Measurements from ENCODE around the gene PRKCSH.
A peak's percentile ranks its signal among the peaks of the same experiment; 100 is the strongest.

The PRKCSH gene

DNA sequence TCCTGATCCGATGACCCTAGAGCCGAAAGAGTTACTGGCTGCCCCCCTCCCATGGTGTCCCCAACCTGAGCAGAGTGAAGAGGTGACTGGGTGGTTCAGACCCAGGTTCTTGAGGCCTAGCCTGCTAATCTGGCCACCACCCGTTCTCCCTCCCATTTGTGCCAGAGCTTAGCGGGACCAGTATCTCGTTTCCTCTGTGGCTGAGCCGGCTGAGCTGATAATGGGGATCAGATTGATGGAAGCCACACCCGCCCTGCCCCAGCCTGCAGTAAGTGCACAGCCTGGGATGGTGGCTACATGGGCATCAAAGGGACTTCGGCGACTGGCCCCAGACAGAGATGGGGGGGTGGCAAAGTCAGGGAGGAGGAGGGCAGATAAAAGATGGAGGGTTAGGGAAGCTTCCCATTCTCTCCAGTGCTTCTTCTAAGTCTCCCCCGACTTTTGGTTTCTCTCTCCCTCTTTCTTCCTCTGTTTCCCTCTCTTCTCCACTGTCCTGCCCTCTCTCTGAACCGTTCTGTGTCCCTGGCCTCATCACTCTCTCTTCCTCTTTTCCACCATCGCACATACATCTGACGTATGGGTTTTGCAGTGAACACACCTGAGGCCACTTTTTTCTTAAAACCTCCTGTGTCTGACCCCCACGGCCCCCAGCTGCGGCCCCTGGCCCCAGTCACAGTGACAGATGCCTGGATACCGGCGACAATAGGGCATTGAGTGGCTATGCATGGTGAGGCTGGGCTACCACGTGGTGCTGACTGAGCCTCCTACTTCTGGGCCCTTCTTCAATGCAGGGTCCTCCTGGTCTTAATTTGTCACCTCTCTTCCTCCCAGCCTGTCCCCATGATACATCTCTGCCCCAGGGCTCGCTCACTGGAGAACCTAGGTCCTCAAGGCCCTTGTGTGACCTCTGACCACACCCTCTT is 43.0 kb downstream of the PRKCSH start:
- DNase-seq (ENCODE audit: low read depth) = no peak

DNA sequence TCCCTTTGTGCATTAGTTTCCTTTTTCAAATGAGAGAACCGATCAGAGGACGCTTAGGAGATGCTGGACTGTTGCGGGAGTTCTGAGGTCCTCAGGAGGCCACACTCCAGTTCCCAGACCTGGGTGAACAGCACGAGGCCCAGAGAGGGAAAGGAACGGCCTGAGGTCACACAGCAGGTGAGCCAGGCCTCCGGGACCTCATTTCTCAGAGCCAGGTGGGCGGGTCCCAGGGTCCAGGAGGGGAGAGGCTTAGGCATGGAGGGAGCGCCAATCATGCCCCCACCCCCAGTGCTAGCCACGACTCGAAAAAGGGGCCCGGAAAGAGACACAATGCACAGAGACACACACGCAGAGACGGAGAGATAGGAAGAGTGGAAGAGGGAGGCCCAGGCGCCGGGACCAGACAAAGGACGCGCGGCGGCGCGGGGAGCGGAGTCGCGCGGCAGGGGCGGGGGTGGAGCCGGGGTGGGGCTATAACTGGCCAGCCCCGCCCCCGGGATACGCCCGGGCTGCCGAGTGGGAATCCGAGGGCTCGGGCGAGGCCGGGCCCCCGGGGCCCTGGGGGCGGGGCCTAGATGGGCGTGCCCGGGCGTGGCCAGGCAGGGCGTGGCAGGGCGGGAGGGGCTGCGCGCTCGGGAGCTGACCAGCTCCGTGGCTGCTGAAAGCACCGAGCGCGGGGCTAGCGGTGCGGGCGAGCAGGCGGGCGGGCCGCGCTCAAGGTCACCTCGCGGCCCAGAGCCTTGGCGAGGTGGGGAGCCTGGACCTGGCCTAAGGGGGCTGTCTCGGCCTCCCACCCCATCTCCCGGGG is 43.9 kb downstream of the PRKCSH start:
- no peak for DNase-seq (ENCODE audit: low read depth)

DNA sequence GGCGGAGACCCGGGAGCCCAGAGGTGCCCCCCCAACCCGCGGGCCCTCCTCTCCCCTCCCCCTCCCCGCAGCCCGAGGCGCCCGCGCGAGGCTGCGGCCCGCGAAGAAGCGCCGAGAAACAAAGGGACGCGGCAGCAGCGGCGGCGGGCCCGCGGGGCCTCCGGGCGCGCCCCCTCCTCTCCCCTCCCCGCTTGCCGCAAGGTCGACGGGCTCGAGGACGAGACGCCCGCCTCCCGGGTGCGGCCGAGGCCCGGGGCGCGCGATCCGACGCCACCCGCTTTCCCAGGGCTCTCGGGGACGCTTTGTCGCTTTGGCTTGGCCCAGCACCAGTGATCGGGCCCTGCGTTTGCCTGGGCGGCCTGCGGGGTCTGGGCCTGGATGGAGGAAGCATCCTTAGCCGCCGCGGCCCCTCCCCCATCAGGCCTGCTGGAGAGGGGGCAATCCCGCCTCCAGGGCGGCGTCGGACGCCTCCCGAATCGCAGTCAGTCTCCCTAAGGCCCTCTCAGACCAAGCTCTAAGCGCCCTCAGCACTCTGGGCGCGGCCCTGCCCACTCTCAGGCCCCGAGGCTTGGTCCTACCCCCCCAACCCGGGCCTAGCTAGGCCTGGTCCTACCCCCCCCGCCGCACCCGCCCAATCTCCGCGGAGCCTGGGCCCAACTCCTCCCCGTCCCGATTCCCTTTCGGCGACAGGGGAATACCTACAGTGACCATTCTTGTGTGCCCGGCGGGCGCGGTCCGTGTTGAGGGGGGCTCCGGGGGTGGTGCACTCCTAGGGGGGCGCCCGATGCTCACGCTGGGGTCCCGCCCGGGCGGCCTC is 44.7 kb downstream of the PRKCSH start:
- DNase-seq (ENCODE audit: low read depth) = no peak

DNA sequence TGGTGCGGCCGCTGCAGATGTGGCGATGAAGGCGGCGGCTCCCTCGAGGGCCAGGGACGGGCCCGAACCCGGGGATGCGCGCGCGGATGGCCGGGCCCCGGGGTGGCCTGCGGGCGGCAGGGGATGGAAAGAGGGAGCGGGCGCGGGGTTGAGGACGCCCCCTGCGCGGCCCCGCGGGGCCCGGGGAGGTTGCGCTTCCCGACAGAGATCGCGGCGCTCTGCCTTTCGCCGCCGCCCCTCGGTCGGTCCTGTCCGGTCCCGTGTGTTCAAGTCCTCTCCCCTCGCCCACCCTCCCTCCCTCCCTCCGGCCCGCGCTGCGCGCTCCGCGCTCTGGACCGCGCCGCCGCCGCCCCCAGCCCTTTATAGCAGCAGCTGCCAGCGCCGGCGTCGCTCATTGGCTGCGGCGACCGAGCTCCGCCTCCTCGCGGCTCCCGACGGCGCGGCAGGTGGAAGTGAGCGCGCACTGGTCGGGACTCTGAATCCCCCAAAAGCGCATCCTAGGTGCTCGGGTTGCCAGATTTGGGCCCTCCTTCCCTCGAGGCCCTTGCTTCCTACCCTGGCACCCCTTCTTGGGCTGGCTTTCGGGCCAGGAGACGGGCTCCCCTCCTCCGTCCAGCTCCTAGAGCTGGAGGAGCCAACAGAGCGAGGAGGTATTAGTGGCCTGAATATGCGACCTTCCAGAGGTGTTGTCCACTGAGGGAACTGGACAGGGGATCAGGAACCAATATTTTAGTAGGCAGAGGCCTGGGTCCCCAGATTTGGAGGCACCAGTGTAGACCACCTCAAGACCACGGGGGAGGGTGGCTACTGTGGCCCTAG is 45.5 kb downstream of the PRKCSH start, which contains the start of gene ELAVL3:
ELAVL3 (minus strand) TSS at position 332 of the 819 bp plus-strand sequence. CDS start 438 bp downstream, outside the sequence.
- DNase-seq (ENCODE audit: low read depth) = no peak

DNA sequence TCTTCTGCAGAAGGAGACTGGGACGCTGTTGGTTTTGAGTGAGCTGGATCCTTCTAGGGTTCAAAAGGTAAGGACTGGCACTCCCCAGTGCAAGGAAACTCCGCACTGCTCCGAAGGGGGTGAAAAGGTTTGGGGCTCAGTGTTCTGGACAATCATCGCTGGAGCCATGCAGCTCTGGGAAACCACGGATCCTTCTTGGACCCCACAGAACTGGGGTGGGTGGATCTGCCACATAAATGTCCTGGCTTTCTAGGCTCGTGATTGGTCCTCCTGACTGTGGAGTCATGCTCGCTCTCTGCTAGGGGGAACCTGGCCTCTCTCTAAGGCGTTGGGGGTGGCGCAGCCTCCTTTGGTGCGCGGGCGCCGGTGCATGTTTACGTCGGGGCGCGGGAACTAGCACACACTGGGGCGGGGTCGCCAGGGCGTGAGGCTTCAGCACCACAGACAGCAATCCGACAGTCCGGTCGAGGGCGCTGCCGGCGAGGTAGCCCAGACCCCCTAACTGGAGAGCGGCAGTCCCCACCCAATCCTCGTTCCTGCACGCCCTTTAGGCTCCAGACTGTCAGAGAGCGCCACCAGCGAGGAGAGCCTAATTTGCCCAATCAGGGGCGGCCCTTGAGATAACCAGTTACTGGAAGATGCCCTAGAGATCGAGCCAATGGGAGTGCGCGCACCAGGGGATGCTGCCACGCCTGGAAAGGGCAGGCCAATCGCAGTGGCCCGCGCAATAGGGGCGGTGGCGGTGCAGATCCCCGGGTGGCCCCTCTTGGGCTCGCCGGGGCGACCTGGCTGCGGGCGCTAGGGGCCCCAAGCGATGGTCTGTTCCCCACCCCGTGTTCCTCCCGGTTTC is 46.3 kb downstream of the PRKCSH start:
- DNase-seq (ENCODE audit: low read depth) = peak; percentile 11

DNA sequence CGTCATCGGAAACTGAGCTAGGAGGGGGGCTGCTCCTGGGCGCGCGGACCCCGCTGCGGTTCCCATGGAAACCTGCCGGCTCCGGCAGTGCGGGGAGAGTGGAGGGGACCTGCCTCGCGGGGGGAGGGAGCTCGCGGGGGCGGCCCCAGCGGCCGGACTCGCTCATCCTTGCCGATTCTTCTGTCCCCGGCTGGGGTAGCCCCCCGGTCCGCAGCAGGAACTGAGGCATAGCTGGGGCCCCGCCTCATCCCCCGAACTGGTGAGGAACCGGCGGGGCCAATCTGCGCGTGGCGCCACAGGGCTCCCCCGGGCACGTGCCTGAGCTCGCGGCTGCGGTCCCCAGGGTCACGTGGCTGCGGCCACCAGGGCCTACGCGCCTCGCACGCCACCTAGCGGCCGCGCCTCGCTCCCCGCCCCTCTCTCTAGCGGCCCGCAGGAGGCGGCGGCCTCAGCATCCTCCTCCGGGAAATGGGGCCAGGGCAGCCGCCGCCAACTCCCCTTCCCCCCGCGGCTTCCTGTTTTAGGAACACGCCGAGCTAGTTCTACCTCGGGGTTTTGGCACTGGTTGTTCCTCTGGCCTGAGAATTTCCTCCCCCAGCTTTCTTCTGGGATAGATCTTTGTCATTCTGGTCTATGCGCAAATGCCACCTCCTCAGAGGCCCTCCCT is 47.1 kb downstream of the PRKCSH start:
- peak; percentile 68 for DNase-seq (ENCODE audit: low read depth)

DNA sequence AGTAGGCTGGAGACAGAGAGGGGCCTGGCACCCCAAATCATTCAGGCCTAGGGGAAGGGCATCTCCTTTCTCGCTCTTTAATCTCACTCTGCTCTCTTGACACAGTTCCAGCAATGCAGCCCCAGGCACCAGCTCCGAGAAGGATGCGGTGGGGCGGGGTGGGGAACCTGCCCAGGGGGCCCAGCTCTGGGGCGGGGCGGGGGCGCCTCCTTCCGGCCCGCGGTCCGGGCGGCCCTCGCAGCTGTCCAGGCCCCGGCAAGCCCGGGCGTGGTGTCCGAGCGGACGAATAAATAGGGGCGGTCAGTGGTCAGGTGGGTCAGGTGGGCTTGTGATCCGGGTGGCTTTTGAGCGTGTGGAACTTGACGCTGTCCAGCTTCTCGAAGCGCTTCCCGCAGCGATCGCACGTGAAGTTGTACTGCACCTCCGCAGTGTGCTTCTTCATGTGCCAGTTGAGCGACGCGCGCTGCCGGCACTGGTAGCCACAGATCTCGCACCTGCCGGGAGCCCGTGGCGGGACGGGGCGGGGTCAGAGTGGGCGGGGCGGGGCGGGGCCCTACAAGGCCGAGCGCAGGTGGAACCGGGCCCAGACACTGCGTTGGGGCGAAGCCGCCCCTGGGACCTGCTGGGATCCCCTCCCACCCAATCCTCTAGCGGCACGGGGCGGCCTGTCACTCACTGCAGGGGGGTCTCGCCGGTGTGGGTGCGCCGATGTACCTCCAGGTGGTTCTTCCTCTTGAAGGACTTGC is 48.1 kb downstream of the PRKCSH start:
- no peak for DNase-seq (ENCODE audit: low read depth)

DNA sequence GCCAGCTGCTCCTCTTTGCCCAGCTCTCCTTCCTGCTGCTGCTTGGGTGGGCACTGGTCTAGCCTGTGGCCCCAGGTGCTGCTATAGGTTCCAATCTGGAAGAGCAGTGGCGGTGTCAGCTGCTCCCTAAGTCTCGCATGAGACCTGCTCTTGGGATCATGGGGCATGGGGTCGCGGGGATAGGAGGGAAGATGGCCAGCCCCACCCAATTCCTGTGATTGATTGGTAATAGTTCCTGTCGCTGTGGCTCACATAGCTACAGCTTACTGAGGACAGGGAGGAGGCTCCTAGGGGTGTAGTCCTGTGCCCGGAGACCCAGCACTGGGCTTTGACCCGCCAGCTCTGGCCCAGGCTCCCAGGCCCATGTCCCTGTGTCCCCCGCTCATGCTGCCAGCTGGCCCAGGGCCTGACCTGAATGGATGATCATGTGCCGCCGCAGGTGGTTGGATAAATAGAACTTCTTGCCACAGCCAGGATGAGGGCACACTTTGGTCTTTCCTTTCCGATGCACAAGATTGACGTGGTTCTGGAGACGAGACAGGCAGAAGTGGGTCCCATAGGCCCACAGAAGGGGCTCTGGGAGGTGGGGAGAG is 49.9 kb downstream of the PRKCSH start:
- no peak for DNase-seq (ENCODE audit: low read depth)

DNA sequence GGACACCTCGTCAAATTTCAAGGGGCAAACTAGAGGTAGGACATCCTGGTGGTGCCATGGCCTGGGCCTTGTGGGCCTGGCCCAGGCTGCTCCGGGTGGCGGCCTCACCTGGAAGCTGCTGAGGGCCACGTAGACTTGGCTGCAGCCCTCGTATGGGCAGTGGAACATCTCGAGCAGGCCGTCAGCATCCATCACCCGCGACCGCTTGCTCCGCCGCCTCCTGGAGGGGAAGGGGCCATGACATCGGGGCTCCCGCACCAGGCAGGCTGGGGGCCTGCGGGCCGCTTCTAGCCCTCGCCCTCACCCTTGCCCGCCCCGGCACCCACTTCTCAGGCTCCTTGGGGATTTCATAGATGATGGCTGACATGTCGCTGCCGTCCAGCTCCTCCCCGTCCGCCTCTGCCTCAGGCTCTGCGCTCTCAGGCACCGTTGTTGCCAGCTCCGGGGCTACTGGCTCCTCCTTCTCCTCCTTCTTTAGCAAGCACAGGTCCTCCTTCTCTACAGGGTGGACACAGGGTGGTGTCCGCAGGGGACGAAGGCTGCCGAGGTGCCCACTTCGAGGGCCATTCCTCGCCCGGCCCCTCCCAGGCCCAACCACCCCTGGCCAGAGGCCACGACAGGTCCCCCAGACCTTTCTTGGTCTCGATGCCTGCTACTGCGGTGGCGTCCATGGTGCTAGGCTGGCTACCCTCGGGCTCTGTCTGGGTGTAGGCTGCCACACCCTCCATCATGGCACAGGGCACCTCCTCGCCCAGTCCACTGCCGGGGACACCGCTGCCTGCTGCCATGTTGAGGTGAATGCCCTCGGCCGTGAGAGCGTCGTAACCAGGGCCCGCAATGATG is 51.4 kb downstream of the PRKCSH start:
- DNase-seq (ENCODE audit: low read depth) = no peak

DNA sequence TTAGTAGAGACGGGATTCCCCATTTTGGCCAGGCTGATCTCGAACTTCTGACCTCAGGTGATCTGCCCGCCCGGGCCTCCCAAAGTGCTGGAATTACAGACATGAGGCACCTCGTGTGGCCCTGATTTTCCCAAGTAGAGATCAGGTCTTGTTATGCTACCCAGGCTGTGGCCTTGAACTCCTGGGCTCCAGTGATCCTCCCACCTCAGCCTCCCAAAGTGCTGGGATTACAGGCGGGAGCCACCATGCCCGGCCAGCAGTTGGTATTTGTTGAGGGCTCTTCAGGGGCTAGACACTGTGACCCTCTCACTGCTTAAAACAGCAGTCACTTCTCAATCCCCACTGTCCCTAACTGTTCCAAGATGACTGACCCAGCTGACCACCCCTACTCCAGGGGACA is 53.9 kb downstream of the PRKCSH start:
- no peak for DNase-seq (ENCODE audit: low read depth)

DNA sequence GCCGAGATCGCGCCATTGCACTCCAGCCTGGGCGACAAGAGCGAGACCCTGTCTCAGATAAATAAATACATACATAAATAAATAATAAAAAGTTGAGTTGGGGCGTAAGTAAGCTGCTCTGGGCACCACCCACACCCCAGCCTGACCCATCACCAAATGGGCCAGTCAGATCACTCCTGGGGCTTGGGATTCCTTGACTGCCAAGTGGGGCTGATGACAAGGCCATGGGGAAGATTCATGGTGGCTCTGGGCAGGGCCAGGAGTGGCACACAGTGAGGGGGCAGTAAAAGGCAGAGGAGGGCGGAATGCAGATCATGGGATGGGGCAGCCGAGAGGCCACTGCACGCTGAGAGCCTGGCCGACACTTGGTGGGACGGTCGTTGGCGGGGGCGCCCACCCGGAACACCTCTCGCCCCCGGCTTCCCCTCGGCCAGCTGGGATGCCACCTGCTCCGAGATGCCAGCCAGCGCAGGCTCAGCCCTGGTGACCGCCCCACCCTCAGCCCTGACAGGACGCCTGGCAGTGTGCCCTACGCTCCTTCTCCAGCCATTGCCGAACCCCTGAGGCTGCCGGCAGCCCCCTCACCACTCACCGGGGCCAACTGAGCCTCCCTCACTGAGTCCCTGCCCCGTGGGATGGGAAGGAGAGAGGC is 59.3 kb downstream of the PRKCSH start:
- no peak for DNase-seq (ENCODE audit: low read depth)

DNA sequence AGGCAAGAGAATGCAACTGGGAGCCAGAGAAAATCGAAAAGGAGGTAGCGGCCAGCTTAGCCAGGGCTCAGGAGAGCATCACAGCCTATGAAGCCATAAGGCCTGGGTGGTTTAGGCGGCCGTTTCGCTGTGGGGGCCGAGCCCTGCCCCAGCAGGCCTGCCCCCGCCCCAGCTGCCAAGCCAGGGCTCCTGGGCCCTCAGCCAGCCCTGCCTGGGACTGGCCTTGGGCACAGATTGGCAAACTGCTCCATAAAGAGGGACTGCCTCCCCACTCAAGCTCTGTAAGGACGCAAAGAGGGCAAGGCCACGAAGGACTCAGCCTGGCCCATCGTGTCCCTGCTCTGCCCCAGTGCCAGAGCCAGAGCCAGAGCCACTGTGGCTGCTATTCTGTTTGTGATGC is 60.0 kb downstream of the PRKCSH start:
- no peak for DNase-seq (ENCODE audit: low read depth)

DNA sequence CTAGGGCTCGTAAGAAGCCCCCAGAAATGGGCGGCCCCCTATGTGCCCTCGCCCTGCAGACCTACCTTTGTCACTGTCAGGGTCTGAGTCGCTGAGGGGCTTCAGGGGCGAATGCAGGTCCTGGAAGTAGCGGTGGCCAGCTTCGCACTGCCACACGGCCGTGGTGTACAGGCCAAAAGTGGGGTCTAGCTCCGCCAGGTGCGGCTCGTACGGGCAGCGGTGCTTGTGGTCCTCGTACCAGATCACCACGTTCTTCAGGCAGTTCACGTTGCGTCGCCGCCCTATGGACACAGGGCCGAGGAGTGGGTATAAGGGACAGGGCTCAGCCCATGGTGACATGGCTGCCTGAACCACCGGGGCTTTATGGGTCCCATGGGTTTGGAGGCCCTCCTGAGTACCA is 60.5 kb downstream of the PRKCSH start:
- DNase-seq (ENCODE audit: low read depth) = no peak

DNA sequence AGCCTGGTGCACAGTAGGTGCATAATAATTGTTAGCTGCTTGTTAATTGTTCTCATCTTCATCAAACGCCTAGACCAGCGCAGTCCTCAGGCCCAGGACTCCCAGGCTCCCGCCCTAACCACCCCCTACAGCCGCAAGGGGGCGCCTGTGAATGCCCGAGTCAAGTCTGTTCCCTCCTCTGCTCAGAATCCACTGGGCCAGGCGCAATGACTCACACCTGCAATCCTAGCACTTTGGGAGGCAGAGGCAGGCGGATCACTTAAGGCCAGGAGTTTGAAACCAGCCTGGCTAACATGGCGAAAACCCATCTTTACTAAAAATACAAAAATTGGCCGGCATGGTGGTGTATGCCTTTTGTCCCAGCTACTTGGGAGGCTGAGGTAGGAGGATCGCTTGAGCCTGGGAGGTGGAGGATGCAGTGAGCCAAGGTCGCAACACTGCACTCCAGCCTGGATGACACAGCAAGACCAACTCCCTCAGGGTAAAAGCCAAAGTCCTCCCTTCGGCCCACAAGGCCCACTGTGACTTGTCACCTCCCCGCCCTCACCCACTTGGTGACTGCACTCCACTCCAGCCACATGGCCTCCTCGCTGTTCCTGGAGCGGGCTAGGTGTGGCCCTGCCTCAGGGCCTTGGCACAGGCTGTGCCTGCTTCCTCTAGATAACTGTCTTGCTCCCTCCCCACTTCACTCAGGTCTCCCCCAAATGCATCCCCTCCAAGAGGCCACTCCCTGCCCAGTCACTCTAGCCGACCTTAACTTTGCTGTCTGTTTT is 61.1 kb downstream of the PRKCSH start:
- DNase-seq (ENCODE audit: low read depth) = peak; percentile 44

DNA sequence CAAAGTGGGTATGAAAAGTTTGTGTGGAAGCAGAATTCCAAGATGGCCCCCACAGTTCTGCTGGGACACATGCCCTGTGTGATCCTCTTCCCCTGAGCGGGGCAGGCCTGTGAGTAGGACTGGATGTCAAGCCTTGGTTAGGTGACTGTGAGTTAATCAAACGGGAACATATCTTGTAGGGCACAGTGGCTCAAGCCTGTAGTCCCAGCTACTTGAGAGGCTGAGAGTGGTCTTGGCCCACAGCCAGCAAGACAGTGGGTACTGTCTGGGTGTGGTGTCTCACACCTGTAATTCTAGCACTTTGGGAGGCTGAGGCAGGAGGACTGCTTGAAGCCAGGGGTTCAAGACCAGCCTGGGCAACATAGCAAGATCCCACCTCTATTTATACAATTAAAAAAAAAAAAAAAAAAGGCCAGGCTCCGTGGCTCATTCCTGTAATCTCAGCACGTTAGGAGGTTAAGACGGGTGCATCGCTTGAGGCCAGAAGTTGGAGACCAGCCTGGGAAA is 63.8 kb downstream of the PRKCSH start:
- DNase-seq (ENCODE audit: low read depth) = no peak

DNA sequence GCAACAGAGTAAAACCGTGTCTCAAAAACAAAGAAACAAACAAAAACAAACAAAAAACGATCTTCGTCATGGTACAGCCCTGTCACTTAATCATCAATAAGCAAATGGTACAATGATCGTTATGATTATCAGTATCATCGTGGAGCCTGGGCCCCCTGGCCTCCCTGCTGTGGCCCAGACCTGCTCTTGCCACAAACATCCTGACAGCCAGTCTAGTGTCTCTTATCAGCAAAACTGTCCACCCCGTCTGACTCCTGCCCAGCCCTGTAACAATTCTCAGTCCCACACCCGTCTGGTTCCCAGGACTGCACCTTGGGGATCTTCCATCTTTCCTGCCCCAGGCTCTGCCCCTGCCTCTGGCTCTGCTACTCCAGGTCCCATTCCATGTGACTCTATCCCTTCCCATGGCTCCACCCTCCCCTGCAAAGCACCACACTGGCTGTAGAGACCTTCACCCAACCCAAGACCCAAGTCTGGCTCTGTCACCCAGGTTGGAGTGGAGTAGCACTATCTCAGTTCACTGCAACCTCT is 64.5 kb downstream of the PRKCSH start:
- DNase-seq (ENCODE audit: low read depth) = no peak
